ENCODE results near the gene GDPD5. TPM values are rescaled to one million over a fixed set of nuclear protein-coding genes. Genes with fewer than 3 reads are reported as not detected.

Gene GDPD5
- total RNA-seq, 4 donors from 2014 or later = 5.1 to 9.3 (median 8.4) TPM

DNA sequence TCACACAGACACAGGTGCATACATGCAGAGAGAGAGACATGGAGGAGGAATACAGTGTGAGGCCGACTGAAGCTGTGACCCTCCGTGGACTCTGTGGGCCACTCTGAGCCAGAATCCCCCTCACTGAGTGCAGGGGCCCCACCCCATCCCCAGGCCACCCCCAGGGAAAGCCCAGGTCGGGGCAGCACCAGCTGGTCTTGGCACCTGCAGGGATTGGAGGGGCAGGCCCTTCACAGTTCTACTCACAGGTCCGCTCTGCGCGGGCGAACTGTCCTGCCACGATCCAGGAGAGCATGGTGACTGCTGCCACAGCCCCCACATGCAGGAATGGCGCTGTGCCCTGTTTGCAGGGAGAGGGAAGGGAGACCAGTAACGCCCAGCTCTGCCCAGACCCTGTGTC is 76.5 kb downstream of the GDPD5 start:
- H3K4me1 ChIP-seq = peaks cover 0 to 6% (median 2%) of the 10 kb centered on the region in 4 donors
- no peak overlapping the region for H3K4me3 ChIP-seq
- peaks cover 0 to 19% (median 0%) of the 10 kb centered on the region in 4 donors for H3K27me3 ChIP-seq
- TF ChIP-seq POLR2A (IDR thresholded peaks at IDR 0.05; ENCODE audit: low read depth) (no peak), EP300 (IDR thresholded peaks at IDR 0.05) (no peak), POLR2AphosphoS5 (IDR thresholded peaks at IDR 0.05) (no peak)
- TF ChIP-seq, protein P1, sequence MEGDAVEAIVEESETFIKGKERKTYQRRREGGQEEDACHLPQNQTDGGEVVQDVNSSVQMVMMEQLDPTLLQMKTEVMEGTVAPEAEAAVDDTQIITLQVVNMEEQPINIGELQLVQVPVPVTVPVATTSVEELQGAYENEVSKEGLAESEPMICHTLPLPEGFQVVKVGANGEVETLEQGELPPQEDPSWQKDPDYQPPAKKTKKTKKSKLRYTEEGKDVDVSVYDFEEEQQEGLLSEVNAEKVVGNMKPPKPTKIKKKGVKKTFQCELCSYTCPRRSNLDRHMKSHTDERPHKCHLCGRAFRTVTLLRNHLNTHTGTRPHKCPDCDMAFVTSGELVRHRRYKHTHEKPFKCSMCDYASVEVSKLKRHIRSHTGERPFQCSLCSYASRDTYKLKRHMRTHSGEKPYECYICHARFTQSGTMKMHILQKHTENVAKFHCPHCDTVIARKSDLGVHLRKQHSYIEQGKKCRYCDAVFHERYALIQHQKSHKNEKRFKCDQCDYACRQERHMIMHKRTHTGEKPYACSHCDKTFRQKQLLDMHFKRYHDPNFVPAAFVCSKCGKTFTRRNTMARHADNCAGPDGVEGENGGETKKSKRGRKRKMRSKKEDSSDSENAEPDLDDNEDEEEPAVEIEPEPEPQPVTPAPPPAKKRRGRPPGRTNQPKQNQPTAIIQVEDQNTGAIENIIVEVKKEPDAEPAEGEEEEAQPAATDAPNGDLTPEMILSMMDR (IDR thresholded peaks at IDR 0.05) = no peak
- no peak overlapping the region for H3K27ac ChIP-seq (replicated peaks in 1 of 4)
- H3K9me3 ChIP-seq = no peaks in the 10 kb centered on the region
- H3K36me3 ChIP-seq = no peaks in the 10 kb centered on the region
- intact Hi-C loops (cut with DNase I) = no loop called here
- 93% methylated on average over 3 of the region's 10 CpGs for WGBS
- DNase-seq (ENCODE audit: extremely low spot score) = no peak

DNA sequence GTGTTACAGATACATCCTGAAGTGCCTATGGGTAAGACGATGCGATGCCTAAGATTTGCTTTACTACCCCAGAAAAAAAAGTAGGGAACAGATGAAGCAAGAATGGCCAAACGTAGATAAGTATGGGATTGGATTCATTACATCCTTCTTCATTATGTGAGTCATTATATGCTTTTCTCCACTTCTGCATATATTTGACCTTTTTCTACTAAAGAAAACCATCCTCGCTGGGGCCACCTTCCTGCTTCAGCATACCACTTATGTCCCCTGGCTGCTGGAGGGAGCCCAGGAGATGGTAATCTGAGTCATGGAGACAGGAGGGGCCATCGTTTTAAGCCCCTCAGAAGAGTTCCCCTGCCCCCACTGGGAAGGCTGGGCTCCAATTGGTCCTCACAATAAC is 78.3 kb downstream of the GDPD5 start:
- H3K4me3 ChIP-seq = no peak overlapping the region
- H3K4me1 ChIP-seq = peaks cover 0 to 4% (median 2%) of the 10 kb centered on the region in 4 donors
- peaks cover 0 to 6% (median 0%) of the 10 kb centered on the region in 4 donors for H3K36me3 ChIP-seq
- no peak overlapping the region for H3K27ac ChIP-seq (replicated peaks in 1 of 4)
- intact Hi-C loops (cut with DNase I) = no loop called here
- WGBS = 75% methylated on average over 5 of the region's 5 CpGs
- TF ChIP-seq, protein P1 (IDR thresholded peaks at IDR 0.05) = no peak
- DNase-seq (ENCODE audit: extremely low spot score) = no peak
- H3K27me3 ChIP-seq = peaks cover 0 to 16% (median 0%) of the 10 kb centered on the region in 4 donors
- H3K9me3 ChIP-seq = no peaks in the 10 kb centered on the region

DNA sequence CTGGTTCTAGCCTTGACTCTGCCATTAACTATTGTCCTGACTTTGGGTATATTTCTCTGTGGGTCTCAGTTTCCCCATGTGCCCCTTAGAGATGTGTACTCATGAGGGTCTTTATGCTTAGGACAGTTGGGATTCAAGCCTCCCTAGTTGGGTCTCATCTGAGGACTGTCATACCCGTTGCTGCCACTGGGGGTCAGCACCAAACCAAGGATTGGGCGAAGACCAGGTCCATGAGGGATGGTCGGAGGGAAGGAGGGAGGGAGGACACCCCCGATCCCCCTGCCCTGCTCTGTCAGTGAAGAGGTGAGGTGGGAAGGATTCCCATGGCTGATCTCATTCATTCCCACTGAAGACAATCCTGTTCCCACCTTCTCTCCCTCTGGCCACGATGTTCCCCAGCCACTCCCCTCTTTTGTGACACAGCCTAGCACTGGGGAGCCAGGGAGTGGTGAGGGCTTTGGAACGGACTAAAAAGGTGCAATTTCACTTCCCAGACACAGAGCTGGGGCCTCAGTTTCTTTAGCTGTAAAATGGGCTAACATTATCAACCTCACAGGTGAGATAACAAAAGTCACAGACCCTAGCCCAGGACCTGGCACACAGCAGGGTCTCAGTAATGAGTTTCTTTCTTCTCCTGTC is 80.3 kb downstream of the GDPD5 start:
- no peaks in the 10 kb centered on the region for H3K27me3 ChIP-seq
- H3K36me3 ChIP-seq = peaks cover 0 to 10% (median 0%) of the 10 kb centered on the region in 4 donors
- no peak overlapping the region for H3K4me3 ChIP-seq
- peak; percentile 94 for DNase-seq (ENCODE audit: extremely low spot score)
- no peak overlapping the region for H3K27ac ChIP-seq (replicated peaks in 1 of 4)
- intact Hi-C loops (cut with DNase I) = loop anchor here (1.0 kb wide), 1 partner anchor 86 kb away; no protein-coding TSS in a partner anchor
- H3K9me3 ChIP-seq = no peaks in the 10 kb centered on the region
- 6% methylated on average over 6 of the region's 6 CpGs for WGBS
- H3K4me1 ChIP-seq = peaks cover 0 to 13% (median 6%) of the 10 kb centered on the region in 4 donors
- TF ChIP-seq, protein P1 (IDR thresholded peaks at IDR 0.05) = peak; percentile 94 to 97 (median 96)
- peak in 1 of 2 donors; percentile 45 for TF ChIP-seq POLR2AphosphoS5 (IDR thresholded peaks at IDR 0.05)
- no peak for TF ChIP-seq EP300 (IDR thresholded peaks at IDR 0.05)
- no peak for TF ChIP-seq POLR2A (IDR thresholded peaks at IDR 0.05; ENCODE audit: low read depth)

DNA sequence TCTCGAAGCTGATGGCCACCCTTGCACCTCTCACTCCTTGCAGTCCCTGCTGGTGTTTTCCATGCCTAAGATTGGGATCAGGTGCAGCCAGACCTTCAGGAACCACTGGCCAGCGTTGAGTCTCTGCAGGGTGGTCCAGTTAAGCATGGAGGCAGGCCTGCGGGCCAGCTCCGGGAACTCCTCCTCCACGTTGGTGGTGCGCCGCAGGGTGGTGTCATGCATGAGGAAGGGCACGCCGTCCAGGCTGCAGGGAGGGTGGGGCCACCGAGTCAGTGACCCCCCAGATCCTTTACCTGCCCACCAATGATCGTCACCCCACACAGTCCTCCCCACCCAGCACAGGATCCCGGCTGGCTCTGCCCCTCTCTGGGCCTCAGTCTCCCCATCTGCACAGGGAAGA is 82.7 kb downstream of the GDPD5 start:
- Histone ChIP-seq H3K4me1 (peaks cover 0 to 13% (median 6%) of the 10 kb centered on the region in 4 donors), H3K9me3 (no peaks in the 10 kb centered on the region), H3K4me3 (no peak overlapping the region), H3K27me3 (no peaks in the 10 kb centered on the region), H3K27ac (replicated peaks in 1 of 4) (no peak overlapping the region), H3K36me3 (peaks cover 0 to 10% (median 0%) of the 10 kb centered on the region in 4 donors)
- no peak for DNase-seq (ENCODE audit: extremely low spot score)
- 100% methylated on average over 1 of the region's 12 CpGs for WGBS
- no peak for TF ChIP-seq EP300 (IDR thresholded peaks at IDR 0.05)
- intact Hi-C loops (cut with DNase I) = loop anchor here (5.0 kb wide), 1 partner anchor 51 kb away; no protein-coding TSS in a partner anchor

DNA sequence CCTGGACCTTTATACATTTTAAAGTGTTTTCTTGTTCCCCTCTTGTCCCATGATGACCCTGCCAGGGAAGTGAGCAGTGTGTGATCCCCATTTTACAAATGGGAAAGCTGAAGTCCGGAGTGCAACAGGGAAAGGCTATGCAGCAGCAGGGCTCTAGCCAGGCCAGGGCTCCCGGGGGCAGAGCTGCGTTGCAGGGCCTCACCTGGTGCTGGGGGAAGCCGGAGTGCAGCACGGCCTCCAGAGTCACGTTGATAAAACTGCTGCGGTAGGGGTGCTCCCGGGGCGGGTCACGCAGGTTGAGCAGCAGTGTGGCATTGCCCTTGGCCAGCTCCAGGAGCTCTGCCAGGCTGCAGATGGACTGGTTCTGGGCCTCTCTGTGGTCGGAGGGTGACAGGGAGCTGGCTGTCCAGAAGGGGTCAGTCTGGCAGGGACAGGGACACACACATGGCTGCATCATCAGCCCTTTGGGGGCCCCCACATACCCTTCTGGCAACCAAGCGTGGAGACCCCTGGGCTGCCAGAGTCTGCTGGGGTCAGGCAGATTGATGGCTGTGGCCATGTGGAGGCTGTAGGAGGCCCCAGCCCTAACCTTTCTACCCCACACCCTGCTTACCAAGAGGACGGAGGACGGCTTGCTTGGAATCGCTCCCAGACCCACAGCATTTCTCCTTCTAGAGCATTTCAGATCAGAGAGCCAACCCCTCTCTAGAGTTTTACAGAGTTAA is 83.4 kb downstream of the GDPD5 start:
- WGBS = 77% methylated on average over 10 of the region's 15 CpGs
- Histone ChIP-seq H3K4me1 (peaks cover 0 to 13% (median 6%) of the 10 kb centered on the region in 4 donors), H3K9me3 (no peaks in the 10 kb centered on the region), H3K4me3 (no peak overlapping the region), H3K27me3 (no peaks in the 10 kb centered on the region), H3K27ac (replicated peaks in 1 of 4) (no peak overlapping the region), H3K36me3 (peaks cover 0 to 10% (median 0%) of the 10 kb centered on the region in 4 donors)
- TF ChIP-seq POLR2A (IDR thresholded peaks at IDR 0.05; ENCODE audit: low read depth) (no peak), EP300 (IDR thresholded peaks at IDR 0.05) (no peak), POLR2AphosphoS5 (IDR thresholded peaks at IDR 0.05) (no peak)
- TF ChIP-seq, protein P1 (IDR thresholded peaks at IDR 0.05) = no peak
- intact Hi-C loops (cut with DNase I) = loop anchor here (5.0 kb wide), 1 partner anchor 50 kb away; no protein-coding TSS in a partner anchor
- DNase-seq (ENCODE audit: extremely low spot score) = no peak
